NCI-H82 treated with DMSO at 0.1 percent for 48 hours (cell line): ENCODE results near the gene PER1.
"Not testable (repeated sequence)": the region's sequence is repeated elsewhere in the genome, so short reads cannot be mapped to it uniquely, and the experiment has no call there.

Experiments used
- DNase-seq: peaks from one replicate; lab custom pipeline; 2025; ENCODE audit not compliant: unreplicated experiment; lab: John Stamatoyannopoulos, UW

PER1 gene

GRCh38 chr17:8121407-8121680 is 30.9 kb downstream of the PER1 start:
- no peak for DNase-seq

- peak; percentile 89 for DNase-seq
Measured at GRCh38 chr17:8120520-8121406, 31.4 kb downstream of the PER1 start.

DNA sequence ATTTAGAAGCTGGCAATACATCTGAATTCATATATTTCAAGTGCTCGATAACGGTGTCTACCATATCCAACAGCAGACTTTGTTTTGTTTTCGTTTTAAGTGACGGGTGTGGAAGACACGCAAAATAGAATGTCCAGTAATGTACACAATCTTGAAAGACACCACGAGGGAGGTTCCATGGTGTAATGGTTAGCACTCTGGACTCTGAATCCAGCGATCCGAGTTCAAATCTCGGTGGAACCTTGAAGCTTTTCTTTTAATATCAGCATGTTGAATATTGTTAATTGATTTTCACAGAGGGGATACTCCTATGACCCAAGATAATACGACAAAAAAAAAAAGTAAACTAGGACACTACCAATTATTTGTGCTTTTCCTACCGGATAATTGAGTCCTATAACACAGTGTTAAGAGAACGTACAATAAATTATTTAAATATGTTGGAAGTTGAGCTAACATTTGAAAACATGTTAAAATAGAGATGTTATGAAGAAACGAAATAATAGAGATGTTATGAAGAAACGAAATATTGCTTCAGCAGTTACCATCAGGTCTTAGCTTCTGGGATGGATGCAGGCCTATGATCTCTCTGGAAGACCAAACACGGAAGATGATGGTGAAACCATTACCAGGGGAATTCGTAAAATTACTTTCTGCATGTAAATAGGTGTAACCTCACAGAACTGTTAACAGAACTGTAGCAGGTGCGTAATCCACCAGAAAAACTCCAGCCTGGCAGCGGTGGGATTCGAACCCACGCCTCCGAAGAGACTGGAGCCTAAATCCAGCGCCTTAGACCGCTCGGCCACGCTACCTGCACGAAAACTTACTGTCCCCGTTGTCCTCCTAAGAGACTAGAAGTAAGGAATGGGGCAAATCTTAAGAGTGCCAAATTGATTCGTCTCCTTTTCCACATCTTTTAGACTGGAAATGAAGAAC is 32.4 kb downstream of the PER1 start:
- DNase-seq, result peak; percentile 95

DNA sequence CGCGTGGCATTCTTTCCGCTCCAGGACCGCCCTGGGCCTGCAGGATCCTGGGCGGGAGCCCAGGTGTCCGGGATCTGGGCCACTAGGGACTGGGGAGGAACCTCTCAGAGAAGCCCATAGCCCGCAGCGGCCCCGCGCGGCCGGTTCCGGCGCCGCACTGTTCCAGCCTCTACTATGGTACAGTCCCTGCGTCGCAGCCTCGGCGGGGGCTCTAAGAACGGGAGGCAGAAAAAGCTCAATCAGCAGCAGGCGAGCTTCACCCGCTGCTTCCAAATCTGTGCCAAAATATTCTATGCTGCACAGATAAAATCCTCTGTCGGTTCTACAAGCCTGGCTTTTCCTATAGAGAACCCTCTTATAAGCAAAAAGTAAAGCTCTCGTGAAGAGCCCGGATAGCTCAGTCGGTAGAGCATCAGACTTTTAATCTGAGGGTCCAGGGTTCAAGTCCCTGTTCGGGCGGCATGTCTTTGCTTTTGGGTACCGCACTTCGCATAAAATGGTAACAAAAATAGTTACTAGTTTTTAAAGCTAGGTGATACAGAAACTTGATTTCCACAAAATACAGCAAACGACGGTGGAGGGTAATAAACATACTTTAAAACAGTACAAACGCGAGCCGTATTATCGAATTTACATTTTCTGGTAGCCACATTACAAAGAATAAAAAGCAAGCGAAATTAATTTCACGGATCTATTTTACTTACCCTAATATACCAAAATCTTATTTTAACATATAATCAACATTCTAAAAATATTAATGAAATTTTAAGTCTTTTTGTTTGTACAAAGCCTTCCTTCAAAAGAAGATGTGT is 33.2 kb downstream of the PER1 start:
- peak; percentile 90 for DNase-seq

- no peak for DNase-seq
Measured at GRCh38 chr17:8117980-8118768, 34.0 kb downstream of the PER1 start, which contains the start of gene ALOXE3. Gene ALOXE3, minus strand, starts transcription at chr17:8118514. Its CDS starts 524 bp downstream, at chr17:8117990.

GRCh38 chr17:8117367-8117979 is 34.7 kb downstream of the PER1 start:
- no peak for DNase-seq

GRCh38 chr17:8116776-8117175 is 35.4 kb downstream of the PER1 start:
- no peak for DNase-seq

DNA sequence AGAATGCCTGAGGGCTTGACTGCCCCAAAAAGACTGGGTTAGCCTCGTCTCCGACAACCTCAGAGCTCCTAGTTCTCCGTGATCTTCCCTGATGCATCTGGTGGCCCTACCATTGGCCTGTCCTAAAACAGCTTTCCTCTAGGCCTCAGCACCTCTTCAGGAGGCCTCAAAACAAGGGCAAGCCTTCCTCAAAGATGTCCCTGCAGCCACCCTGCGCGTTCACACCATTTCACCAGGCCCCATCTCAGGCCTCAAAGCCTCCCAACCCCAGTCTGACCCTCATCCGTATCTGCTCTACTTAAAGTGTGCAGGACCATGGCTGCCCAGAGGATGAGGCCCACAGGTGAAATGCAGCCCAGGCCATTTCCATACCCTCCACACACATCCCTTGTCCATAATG is 41.3 kb downstream of the PER1 start:
- DNase-seq, result no peak

DNA sequence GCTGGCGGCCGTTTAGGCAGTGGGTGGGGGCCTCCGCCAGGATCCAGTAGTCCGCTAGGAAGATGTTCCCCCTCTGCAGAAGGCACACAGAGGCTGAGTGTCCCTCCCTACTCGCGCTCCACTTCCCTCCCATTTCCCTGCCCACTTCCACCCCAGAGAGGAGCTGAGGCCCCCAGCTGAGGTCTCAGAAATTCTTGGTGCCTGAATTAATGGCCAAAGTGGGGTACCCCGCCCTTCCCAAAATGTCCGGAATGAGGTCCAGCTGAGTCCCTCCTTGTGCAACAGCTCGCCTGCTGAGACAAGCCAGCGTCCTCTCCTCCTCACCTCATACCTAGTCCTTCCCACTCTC is 41.8 kb downstream of the PER1 start:
- no peak for DNase-seq

DNA sequence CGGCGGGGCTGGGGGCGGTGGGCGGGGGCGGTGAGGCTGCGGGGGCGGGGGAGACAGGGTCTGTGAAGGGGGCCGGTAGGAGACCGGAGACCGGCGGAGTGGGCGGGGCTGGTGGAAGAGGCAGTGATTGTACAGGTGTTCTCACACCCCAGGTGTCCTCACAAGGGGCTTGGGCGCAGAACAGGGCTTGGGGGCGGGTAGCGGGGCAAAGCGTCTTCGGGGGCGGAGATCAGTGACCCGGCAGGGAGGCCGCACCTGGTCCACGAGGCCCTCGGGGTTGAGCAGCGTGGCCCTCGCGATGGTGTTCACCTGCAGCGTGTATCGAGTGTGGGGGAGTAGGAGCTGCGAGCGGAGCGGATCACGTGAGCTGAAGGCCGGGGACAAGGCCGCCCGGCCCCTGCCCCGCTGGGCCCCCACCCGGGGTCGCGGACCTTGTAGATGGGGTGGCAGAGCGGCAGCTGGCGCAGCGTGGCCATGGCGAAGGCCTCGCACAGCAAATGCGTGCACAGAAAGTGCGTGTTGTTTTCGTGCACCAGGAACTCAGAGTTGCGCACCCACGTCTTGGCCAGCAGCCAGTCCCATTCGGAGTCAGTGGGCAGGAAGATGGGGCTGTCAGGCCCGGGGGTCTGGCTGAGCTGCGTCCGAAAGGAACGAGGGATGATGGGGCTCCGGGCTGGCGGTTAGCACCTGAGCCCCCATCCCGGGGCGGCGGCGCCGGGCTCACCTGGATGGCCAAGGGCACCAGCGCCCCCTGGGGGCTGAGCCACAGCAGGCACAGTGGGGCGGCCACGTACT is 42.3 kb downstream of the PER1 start:
- peak; percentile 37 for DNase-seq

DNA sequence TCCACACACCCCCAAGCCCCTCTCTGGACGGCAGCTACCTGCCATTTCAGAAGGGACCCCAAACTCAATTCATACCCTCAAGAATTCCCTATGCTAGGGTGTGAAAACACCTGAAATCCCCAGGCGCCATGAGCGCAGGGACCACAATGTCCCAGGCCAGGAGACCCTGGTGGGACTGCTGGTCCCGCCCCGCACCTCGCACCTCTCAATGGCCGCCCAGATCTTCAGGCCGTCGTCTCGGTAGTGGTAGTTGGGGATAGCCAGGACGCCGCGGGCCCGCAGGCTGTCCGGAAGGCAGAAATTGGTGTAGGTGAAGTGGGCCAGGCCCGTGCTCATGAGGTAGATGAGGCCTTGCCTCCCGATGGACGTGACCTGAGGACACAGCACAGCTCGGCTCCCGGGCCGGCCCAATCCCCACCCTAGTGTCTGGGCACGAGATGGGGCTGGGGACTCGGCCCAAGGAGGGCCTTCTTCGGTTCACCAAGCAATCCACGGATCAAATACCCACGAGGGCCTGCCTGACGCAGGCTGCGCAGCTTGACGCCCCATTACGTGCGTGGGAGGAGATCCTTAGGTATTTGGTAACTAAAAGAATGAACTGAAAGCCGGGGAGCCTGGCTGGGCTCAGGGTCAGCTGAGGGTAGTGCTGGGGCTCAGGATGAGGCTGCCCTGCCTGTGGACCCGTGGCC is 43.1 kb downstream of the PER1 start:
- DNase-seq, result no peak

DNA sequence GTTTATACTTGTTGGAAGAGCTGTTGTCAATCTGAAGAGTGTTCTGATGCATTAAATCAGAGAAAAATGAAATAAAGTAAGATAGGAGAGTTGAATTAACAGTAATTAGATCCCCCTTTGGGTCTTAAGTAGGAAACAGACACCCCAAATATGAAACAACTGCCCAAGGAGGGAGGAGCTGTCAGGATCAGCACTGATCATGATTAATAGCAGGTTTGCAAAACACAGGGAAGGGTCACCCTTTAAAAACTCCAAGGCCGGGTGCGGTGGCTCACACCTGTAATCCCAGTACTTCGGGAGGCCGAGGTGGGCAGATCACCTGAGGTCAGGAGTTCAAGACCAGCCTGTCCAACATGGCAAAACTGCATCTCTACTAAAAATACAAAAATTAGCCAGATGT is 45.2 kb downstream of the PER1 start:
- not testable (repeated sequence) for DNase-seq

GRCh38 chr17:8105957-8106398 is 46.2 kb downstream of the PER1 start:
- peak; percentile 98 for DNase-seq

- DNase-seq, result no peak
Measured at GRCh38 chr17:8104911-8105310, 47.3 kb downstream of the PER1 start.

DNA sequence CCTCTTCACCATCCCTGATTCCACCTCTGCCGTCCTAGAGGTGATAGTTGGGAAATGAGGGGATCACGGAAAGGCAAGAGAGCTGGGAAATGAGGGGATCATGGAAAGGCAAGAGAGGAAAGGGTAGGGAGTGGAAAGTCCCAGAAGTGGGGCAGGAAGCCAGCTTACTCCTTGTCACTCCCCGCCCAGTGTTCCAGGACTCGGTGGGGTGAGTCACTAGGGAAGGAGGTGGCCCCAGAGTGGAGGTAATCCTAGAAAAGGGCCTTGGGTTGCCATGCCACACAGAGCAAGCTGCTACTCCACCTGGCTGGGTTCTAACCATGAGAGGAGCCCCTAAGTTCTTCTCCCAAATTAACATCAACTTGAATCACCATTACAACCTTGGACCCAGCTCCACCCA is 48.7 kb downstream of the PER1 start:
- no peak for DNase-seq

GRCh38 chr17:8101721-8102120 is 50.5 kb downstream of the PER1 start:
- DNase-seq, result no peak

DNA sequence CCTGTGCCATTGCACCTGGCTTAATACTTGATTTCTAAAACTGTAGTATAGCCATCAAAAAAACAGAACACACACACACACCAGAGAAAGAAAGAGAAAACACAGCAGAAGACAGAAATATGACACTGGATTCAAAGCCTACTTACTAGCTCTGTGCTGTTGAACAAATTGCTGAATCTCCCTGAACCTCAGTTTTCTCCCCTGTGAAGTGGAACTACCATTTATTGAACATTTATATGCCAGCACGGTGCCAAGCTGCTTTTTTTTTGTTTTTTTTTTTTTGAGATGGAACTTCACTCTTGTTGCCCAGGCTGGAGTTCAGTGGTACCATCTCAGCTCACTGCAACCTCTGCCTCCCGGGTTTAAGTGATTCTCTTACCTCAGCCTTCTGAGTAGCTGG is 51.4 kb downstream of the PER1 start:
- DNase-seq, result no peak

GRCh38 chr17:8100111-8100510 is 52.1 kb downstream of the PER1 start:
- no peak for DNase-seq

GRCh38 chr17:8096541-8096940 is 55.7 kb downstream of the PER1 start:
- DNase-seq, result no peak
